Sigmoid colon (tissue), 7 donors: ENCODE data around the gene DOCK3. TPM values are rescaled to one million over a fixed set of nuclear protein-coding genes. Genes with fewer than 3 reads are reported as not detected.

Experiments
- DNase-seq: peaks from one replicate; pipeline ENCODE4 v3.0.0-alpha.2; 2019
- H3K27ac ChIP-seq, 4 donors: fragments of 200-600 bp; sonication (generic); one replicate each; pipeline ENCODE4 v1.5.1; 2016 to 2019; ENCODE audit warnings: mild to moderate bottlenecking in 1 of 4
- H3K27me3 ChIP-seq, 3 donors: fragments of 200-600 bp; sonication (generic); one replicate each; pipeline ENCODE4 v1.5.1; 2019; ENCODE audit warnings: mild to moderate bottlenecking in 1 of 3
- H3K36me3 ChIP-seq, 4 donors: fragments of 200-600 bp; sonication (generic); one replicate each; pipeline ENCODE4 v1.5.1; 2016 to 2019
- H3K4me1 ChIP-seq, 4 donors: fragments of 200-600 bp; sonication (generic); one replicate each; pipeline ENCODE4 v1.5.1; 2017 to 2019
- H3K4me3 ChIP-seq, 4 donors: fragments of 200-600 bp; sonication (generic); one replicate each; pipeline ENCODE4 v1.5.1; 2017 to 2019; ENCODE audit warnings: mild to moderate bottlenecking in 2 of 4, moderate library complexity in 1 of 4
- H3K9me3 ChIP-seq, 4 donors: fragments of 200-600 bp in 3 of 4; sonication (generic) in 3 of 4; one replicate each; pipeline versions ENCODE4 v1.5.1 to v1.6.1; 2013 to 2019
- CTCF ChIP-seq, 4 experiments: fragments of 450-650 bp in 3 of 4; fragments of 200-600 bp in 1 of 4; IDR thresholded peaks; one replicate each; pipeline ENCODE4 v1.5.1; 2016 to 2019; ENCODE audit warnings: antibody characterized with exemption in 4 of 4, mild to moderate bottlenecking in 3 of 4, moderate library complexity in 2 of 4
- EP300 ChIP-seq, 4 donors: sonication (generic); formaldehyde crosslinking; IDR thresholded peaks; one replicate each; pipeline ENCODE4 v1.6.1; 2017; ENCODE audit warnings: antibody characterized with exemption in 4 of 4
- POLR2A ChIP-seq, 2 donors: fragments of 450-650 bp; IDR thresholded peaks; one replicate each; pipeline ENCODE4 v1.6.1; 2016; ENCODE audit warnings: antibody characterized with exemption in 2 of 2, mild to moderate bottlenecking in 2 of 2, moderate library complexity in 2 of 2
- POLR2AphosphoS5 ChIP-seq, 4 donors: sonication (generic); formaldehyde crosslinking; IDR thresholded peaks; one replicate each; pipeline ENCODE4 v1.6.1; 2017; ENCODE audit warnings: antibody characterized with exemption in 4 of 4
- WGBS, 2 donors: extraction: QIAGEN DNeasy Blood & Tissue Kit; methylation state at CpG; one replicate each; pipeline ENCODE4 v1.1.7; 2013; 5-methylcytosine and 5-hydroxymethylcytosine counted together
- intact Hi-C: fragments of 100-400 bp; cut with DNase I; formaldehyde crosslinking; loops from one replicate; pipeline ENCODE4 v1.15.1; 2023
- polyA plus RNA-seq, 3 donors: library from polyadenylated mRNA; stranded (reverse); fragments of 200-250 nt; gene quantifications; one replicate each; pipeline ENCODE4 v1.2.3, GENCODE V29; 2013
- total RNA-seq, 4 donors: library from RNA; depleted of rRNA; stranded (reverse); fragments of >200 nt; gene quantifications; one replicate each; pipeline ENCODE4 v1.1.0, GENCODE V29; 2016
- donor health status: healthy with polysubstance abuse.
- donor health status: Bipolar disorder and iron deficiency.
- donor health status: healthy.

Gene DOCK3
- total and polyA plus RNA-seq, 7 donors = 0.25 to 4.4 (median 3.3) TPM; not detected in 2

GRCh38 chr3:50653937-50654595 is 20.7 kb upstream of the DOCK3 start:
- Histone ChIP-seq H3K27ac (no peak overlapping the region), H3K4me1 (peaks cover 0 to 9% (median 8%) of the 10 kb centered on the region in 4 donors), H3K9me3 (no peaks in the 10 kb centered on the region), H3K27me3 (no peaks in the 10 kb centered on the region), H3K4me3 (no peak overlapping the region), H3K36me3 (no peaks in the 10 kb centered on the region)
- TF ChIP-seq EP300 (IDR thresholded peaks at IDR 0.05) = no peak
- 57 to 74% methylated on average over 3 of the region's 3 CpGs for WGBS, 2 donors
- intact Hi-C loops = no loop called here
- DNase-seq = no peak

GRCh38 chr3:50655009-50655830 is 19.5 kb upstream of the DOCK3 start:
- 34 to 39% methylated on average over 3 of the region's 3 CpGs for WGBS, 2 donors
- no peak for DNase-seq
- Histone ChIP-seq H3K4me3 (no peak overlapping the region), H3K27ac (no peak overlapping the region), H3K27me3 (no peaks in the 10 kb centered on the region), H3K4me1 (no peaks in the 10 kb centered on the region), H3K36me3 (no peaks in the 10 kb centered on the region), H3K9me3 (no peaks in the 10 kb centered on the region)
- intact Hi-C loops = no loop called here
- TF ChIP-seq POLR2A (IDR thresholded peaks at IDR 0.05) (no peak), EP300 (IDR thresholded peaks at IDR 0.05) (no peak), CTCF (IDR thresholded peaks at IDR 0.05) (no peak), POLR2AphosphoS5 (IDR thresholded peaks at IDR 0.05) (no peak)

- peak; percentile 45 for DNase-seq
- no peaks in the 10 kb centered on the region for H3K27me3 ChIP-seq
- no peaks in the 10 kb centered on the region for H3K36me3 ChIP-seq
- H3K27ac ChIP-seq = no peak overlapping the region
- no peaks in the 10 kb centered on the region for H3K4me1 ChIP-seq
- no peak overlapping the region for H3K4me3 ChIP-seq
- H3K9me3 ChIP-seq = no peaks in the 10 kb centered on the region
- intact Hi-C loops = no loop called here
- TF ChIP-seq CTCF (IDR thresholded peaks at IDR 0.05) = no peak
- no peak for TF ChIP-seq EP300 (IDR thresholded peaks at IDR 0.05)
- TF ChIP-seq POLR2AphosphoS5 (IDR thresholded peaks at IDR 0.05) = no peak
- no peak for TF ChIP-seq POLR2A (IDR thresholded peaks at IDR 0.05)
- 65 to 67% methylated on average over 8 of the region's 8 CpGs for WGBS, 2 donors
These were observed 18.1 kb upstream of the DOCK3 start for GRCh38 chr3:50656417-50657195.

GRCh38 chr3:50657407-50657806 is 17.3 kb upstream of the DOCK3 start:
- no peak for DNase-seq
- TF ChIP-seq CTCF (IDR thresholded peaks at IDR 0.05) (no peak), EP300 (IDR thresholded peaks at IDR 0.05) (no peak), POLR2AphosphoS5 (IDR thresholded peaks at IDR 0.05) (no peak), POLR2A (IDR thresholded peaks at IDR 0.05) (no peak)
- WGBS, 2 donors = 86 to 93% methylated on average over 5 of the region's 5 CpGs
- Histone ChIP-seq H3K4me3 (no peak overlapping the region), H3K4me1 (no peaks in the 10 kb centered on the region), H3K36me3 (no peaks in the 10 kb centered on the region), H3K27ac (no peak overlapping the region), H3K9me3 (no peaks in the 10 kb centered on the region), H3K27me3 (no peaks in the 10 kb centered on the region)
- intact Hi-C loops = no loop called here

- TF ChIP-seq POLR2AphosphoS5 (IDR thresholded peaks at IDR 0.05) (no peak), CTCF (IDR thresholded peaks at IDR 0.05) (no peak), EP300 (IDR thresholded peaks at IDR 0.05) (no peak)
- Histone ChIP-seq H3K4me3 (no peak overlapping the region), H3K36me3 (no peaks in the 10 kb centered on the region), H3K4me1 (no peaks in the 10 kb centered on the region), H3K27me3 (no peaks in the 10 kb centered on the region), H3K9me3 (no peaks in the 10 kb centered on the region), H3K27ac (no peak overlapping the region)
- DNase-seq = no peak
- WGBS, 2 donors = 91 to 93% methylated on average over 3 of the region's 3 CpGs
- intact Hi-C loops = no loop called here
These were observed 16.9 kb upstream of the DOCK3 start for GRCh38 chr3:50657816-50658215.
